HG03571 (cell line): ENCODE results near the gene SYNGR1.
"Not testable (repeated sequence)": the region's sequence is repeated elsewhere in the genome, so short reads cannot be mapped to it uniquely, and the experiment has no call there.

Experiments used
- ATAC-seq: cut with Tn5 transposase; IDR thresholded peaks from one replicate; pipeline ENCODE4 v1.9.1; 2021; ENCODE audit not compliant: unreplicated experiment

The SYNGR1 gene

GRCh38 chr22:39316440-39317083 is 33.2 kb upstream of the SYNGR1 start:
- no peak for ATAC-seq

GRCh38 chr22:39317084-39317774 is 32.6 kb upstream of the SYNGR1 start:
- ATAC-seq: no peak

- no peak for ATAC-seq
These were observed 31.9 kb upstream of the SYNGR1 start for GRCh38 chr22:39317775-39318506.

GRCh38 chr22:39318507-39319283 is 31.1 kb upstream of the SYNGR1 start:
- ATAC-seq: peak; percentile 10

GRCh38 chr22:39319284-39320022 is 30.3 kb upstream of the SYNGR1 start, which contains the start of gene RPL3:
TSS of gene RPL3 (minus strand) at chr22:39319623. CDS start at chr22:39319597, 26 bp downstream.
- ATAC-seq: peak; percentile 76

- ATAC-seq: not testable (repeated sequence)
These were observed 29.2 kb upstream of the SYNGR1 start for GRCh38 chr22:39320616-39321029.

- ATAC-seq: no peak
These were observed 24.3 kb upstream of the SYNGR1 start for GRCh38 chr22:39325392-39325932.

GRCh38 chr22:39327995-39328754 is 21.6 kb upstream of the SYNGR1 start:
- no peak for ATAC-seq

- not testable (repeated sequence) for ATAC-seq
These were observed 19.2 kb upstream of the SYNGR1 start for GRCh38 chr22:39330553-39330952.

- ATAC-seq: peak; percentile 63
These were observed 17.2 kb upstream of the SYNGR1 start for GRCh38 chr22:39332441-39333064.

GRCh38 chr22:39336411-39336810 is 13.4 kb upstream of the SYNGR1 start:
- no peak for ATAC-seq

GRCh38 chr22:39339775-39340174 is 10.0 kb upstream of the SYNGR1 start:
- ATAC-seq: not testable (repeated sequence)

GRCh38 chr22:39341179-39341578 is 8.6 kb upstream of the SYNGR1 start:
- ATAC-seq: no peak

- ATAC-seq: no peak
These were observed 6.3 kb upstream of the SYNGR1 start for GRCh38 chr22:39343259-39344045.

GRCh38 chr22:39344046-39344390 is 5.8 kb upstream of the SYNGR1 start:
- no peak for ATAC-seq

GRCh38 chr22:39345231-39345630 is 4.6 kb upstream of the SYNGR1 start:
- ATAC-seq: no peak

- no peak for ATAC-seq
These were observed 784 bp upstream of the SYNGR1 start for GRCh38 chr22:39348909-39349505.

- ATAC-seq: no peak
These were observed 255 bp upstream of the SYNGR1 start for GRCh38 chr22:39349506-39349966.
